SU-DHL-6 (cell line): ENCODE measurements around the gene CPB1.

Source experiments
- EZH2phosphoT487 ChIP-seq: fragments of 200-600 bp; sonication (generic), shearing (Covaris generic); conservative IDR thresholded peaks from 2 replicates; pipeline ENCODE4 v1.6.1; 2018; ENCODE audit warnings: mild to moderate bottlenecking, antibody characterized with exemption, low read length, moderate library complexity, mixed read lengths
- TF ChIP-seq, protein P1 (sequence below): fragments of 200-600 bp; sonication (generic); IDR thresholded peaks from one replicate; pipeline ENCODE4 v1.5.1; 2017; ENCODE audit warnings: antibody characterized with exemption, mild to moderate bottlenecking, low read length, moderate library complexity; ENCODE audit not compliant: insufficient read depth, poor library complexity, severe bottlenecking

DNA sequence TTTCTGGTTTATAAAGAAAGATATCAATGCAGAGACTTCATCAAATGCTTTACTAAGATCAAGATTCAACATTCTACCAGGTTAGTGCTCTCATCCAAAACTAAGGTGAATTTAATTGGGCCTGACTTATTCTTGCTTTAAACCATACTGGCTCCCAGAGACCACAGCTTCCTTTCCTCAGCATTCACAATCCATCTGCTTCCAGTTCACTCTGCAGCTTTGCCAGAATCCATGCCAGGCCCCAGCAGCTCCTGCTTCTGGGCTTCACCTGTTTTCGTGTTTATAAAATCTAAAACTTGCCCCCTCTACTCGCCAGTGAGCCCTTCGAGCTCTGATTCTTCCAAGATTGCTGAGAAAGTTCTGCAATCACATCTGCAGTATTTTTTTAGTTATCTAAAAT lies 2.3 kb downstream of the CPB1 start:
- TF ChIP-seq, protein P1, sequence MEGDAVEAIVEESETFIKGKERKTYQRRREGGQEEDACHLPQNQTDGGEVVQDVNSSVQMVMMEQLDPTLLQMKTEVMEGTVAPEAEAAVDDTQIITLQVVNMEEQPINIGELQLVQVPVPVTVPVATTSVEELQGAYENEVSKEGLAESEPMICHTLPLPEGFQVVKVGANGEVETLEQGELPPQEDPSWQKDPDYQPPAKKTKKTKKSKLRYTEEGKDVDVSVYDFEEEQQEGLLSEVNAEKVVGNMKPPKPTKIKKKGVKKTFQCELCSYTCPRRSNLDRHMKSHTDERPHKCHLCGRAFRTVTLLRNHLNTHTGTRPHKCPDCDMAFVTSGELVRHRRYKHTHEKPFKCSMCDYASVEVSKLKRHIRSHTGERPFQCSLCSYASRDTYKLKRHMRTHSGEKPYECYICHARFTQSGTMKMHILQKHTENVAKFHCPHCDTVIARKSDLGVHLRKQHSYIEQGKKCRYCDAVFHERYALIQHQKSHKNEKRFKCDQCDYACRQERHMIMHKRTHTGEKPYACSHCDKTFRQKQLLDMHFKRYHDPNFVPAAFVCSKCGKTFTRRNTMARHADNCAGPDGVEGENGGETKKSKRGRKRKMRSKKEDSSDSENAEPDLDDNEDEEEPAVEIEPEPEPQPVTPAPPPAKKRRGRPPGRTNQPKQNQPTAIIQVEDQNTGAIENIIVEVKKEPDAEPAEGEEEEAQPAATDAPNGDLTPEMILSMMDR = no peak
- no peak for TF ChIP-seq EZH2phosphoT487
